ENCODE data around the gene RPL7L1.

DNA sequence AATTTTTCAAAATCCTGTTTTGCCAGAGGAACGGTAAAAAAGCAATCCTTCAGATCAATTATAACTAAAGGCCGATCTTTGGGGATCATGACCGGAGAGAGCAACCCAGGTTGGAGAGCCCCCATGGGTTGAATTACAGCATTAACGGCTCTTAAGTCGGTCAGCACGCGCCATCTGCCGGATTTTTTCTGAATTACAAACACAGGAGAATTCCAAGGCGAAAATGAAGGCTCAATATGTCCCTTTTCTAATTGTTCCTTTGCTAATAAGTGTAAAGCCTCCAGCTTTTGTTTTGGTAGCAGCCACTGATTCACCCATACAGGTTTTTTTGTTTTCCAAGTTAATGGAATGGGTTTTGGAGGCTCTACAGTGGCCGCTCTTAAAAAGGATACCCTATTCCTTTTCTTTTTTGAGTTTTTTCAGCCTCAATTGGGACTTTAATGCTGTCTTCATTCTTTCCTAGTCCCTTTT is 19.5 kb downstream of the RPL7L1 start:
- TF ChIP-seq, protein P1, sequence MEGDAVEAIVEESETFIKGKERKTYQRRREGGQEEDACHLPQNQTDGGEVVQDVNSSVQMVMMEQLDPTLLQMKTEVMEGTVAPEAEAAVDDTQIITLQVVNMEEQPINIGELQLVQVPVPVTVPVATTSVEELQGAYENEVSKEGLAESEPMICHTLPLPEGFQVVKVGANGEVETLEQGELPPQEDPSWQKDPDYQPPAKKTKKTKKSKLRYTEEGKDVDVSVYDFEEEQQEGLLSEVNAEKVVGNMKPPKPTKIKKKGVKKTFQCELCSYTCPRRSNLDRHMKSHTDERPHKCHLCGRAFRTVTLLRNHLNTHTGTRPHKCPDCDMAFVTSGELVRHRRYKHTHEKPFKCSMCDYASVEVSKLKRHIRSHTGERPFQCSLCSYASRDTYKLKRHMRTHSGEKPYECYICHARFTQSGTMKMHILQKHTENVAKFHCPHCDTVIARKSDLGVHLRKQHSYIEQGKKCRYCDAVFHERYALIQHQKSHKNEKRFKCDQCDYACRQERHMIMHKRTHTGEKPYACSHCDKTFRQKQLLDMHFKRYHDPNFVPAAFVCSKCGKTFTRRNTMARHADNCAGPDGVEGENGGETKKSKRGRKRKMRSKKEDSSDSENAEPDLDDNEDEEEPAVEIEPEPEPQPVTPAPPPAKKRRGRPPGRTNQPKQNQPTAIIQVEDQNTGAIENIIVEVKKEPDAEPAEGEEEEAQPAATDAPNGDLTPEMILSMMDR (conservative IDR thresholded peaks at IDR 0.05; ENCODE audit: low read depth, low read length): peak; percentile 68
- TF ChIP-seq RFX5 (IDR thresholded peaks at IDR 0.05; ENCODE audit: low read depth, low read length): no peak
- TF ChIP-seq RAD21 (IDR thresholded peaks at IDR 0.05; ENCODE audit: low read length): peak; percentile 72
- TF ChIP-seq CEBPB (IDR thresholded peaks at IDR 0.05; ENCODE audit: low read depth, low read length): no peak
- TF ChIP-seq RCOR1 (IDR thresholded peaks at IDR 0.05; ENCODE audit: insufficient replicate concordance, low read length): no peak
- no peak for TF ChIP-seq POLR2A (IDR thresholded peaks at IDR 0.05; ENCODE audit: low read depth, low read length)
- no peak for TF ChIP-seq MAFK (IDR thresholded peaks at IDR 0.05; ENCODE audit: low read depth, low read length)
- no peak for TF ChIP-seq NFE2L2 (IDR thresholded peaks at IDR 0.05; ENCODE audit: low read depth, low read length)
- TF ChIP-seq, protein P2, sequence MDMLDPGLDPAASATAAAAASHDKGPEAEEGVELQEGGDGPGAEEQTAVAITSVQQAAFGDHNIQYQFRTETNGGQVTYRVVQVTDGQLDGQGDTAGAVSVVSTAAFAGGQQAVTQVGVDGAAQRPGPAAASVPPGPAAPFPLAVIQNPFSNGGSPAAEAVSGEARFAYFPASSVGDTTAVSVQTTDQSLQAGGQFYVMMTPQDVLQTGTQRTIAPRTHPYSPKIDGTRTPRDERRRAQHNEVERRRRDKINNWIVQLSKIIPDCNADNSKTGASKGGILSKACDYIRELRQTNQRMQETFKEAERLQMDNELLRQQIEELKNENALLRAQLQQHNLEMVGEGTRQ (IDR thresholded peaks at IDR 0.05; ENCODE audit: low read depth, low read length): no peak
